HG03571 (cell line): ENCODE results near the gene NID1.
"Not testable (repeated sequence)": the region's sequence is repeated elsewhere in the genome, so short reads cannot be mapped to it uniquely, and the experiment has no call there.

Source experiments
- ATAC-seq: cut with Tn5 transposase; IDR thresholded peaks from one replicate; pipeline ENCODE4 v1.9.1; 2021; ENCODE audit not compliant: unreplicated experiment

The NID1 gene

DNA sequence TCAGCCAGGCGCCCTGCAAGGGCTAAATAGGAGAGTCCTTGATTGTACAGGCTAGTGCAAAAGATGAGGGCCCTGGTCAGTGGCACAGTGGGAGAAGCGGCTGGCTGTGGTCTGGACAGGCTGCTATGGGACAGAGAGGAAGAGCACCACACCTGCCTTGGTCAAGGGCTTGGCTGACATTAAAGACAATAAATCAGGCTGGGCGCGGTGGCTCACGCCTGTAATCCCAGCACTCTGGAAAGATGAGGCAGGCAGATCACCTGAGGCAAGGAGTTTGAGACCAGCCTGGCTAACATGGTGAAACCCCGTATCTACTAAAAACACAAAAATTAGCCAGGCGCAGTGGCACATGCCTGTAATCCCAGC, 62.9 kb downstream of the NID1 start:
- ATAC-seq, result no peak

DNA sequence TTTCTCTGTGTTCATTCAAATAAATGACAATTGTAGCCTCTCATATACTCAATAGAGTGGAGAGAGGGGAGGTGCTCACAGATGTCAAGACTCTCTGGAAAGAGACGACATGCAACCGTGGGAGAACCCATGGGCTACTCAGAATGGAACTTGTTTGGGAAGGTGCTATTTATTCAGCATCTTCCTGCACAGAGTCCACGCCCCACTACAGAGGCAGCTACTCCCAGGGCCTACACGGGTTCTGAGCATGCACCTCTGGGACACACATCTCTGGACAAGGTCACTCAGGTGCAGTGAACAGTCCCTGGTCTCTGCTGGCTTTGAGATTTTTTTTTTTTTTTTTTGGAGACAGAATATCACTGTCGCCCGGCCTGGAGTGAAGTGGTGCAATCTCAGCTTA, 64.1 kb downstream of the NID1 start:
- no peak for ATAC-seq

GRCh38 chr1:235999259-235999925, 65.5 kb downstream of the NID1 start:
- peak; percentile 85 for ATAC-seq

- ATAC-seq, result peak; percentile 12
Measured at GRCh38 chr1:235998812-235999211, 66.1 kb downstream of the NID1 start.

GRCh38 chr1:235997931-235998330, 67.0 kb downstream of the NID1 start:
- ATAC-seq, result no peak

GRCh38 chr1:235997049-235997448, 67.8 kb downstream of the NID1 start:
- no peak for ATAC-seq

DNA sequence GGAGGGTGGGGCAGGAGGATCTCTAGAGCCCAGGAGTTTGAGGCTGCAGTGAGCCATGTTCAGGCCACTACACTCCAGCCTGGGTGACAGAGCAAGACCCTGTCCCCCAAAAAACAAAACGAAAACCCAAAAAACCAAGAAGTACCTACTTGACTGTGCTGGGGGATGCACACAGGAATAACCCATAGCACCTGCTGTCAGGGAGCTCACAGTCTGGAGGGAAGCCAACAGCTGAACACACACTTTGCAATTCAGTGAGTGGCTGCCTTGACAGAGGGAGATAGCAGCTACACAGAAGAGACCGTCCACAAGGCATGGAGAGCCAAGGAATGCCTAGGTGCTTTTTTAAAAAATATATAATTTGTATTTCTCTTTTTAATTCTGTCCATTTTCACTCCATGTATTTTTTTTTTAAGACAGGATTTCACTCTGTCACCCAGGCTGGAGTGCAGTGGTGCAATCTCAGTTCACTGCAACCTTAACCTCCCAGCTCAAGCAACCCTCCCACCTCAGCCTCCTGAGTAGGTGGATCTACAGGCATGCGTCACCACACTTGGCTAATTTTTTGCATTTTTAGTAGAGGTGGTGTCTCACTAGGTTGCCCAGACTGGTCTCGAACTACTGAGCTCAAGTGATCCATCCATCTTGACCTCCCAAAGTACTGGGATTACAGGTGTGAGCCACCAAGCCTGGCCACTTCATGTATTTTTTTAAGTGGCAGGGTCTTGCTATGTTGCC, 68.7 kb downstream of the NID1 start:
- no peak for ATAC-seq

DNA sequence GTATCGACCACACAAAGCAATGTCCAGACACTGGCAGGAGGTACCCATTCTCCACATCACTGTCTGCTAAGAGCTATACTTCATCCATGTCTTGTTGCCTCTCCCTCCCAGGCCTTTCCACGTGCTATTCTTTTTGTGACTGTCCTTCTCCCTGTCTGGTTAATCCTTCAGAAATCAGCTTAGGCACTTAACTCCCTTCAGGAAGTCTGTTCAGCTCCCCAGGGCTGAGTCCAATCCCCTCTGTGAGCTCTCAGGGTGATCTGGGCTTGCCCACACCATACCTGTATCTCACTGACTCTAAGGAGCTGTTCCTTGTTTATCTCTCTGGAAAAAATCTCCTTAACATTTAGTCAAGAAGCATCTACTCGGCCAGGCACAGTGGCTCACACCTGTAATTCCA, 69.4 kb downstream of the NID1 start:
- ATAC-seq, result no peak

DNA sequence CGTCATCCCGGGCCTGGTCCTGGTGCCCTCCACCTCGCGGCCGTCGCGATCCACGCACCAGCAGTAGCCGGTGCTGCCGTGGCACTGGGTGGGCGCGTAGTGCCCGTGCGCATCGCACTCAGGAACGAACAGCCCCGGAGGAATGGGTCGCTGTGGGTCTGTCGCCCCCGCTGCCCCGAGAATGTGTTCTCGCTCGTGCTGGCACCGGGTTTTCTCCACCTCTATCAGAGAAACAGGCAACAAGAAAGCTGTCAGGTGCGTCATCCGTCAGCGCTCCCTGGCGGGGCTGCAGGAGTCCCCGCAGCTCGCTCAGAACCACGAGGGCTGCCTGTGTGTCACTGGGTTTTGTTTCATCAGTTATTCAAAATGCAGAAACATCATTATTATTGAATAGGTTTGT, 71.2 kb downstream of the NID1 start:
- no peak for ATAC-seq

- no peak for ATAC-seq
Measured at GRCh38 chr1:235992868-235993267, 72.0 kb downstream of the NID1 start.

- no peak for ATAC-seq
Measured at GRCh38 chr1:235992346-235992745, 72.5 kb downstream of the NID1 start.

DNA sequence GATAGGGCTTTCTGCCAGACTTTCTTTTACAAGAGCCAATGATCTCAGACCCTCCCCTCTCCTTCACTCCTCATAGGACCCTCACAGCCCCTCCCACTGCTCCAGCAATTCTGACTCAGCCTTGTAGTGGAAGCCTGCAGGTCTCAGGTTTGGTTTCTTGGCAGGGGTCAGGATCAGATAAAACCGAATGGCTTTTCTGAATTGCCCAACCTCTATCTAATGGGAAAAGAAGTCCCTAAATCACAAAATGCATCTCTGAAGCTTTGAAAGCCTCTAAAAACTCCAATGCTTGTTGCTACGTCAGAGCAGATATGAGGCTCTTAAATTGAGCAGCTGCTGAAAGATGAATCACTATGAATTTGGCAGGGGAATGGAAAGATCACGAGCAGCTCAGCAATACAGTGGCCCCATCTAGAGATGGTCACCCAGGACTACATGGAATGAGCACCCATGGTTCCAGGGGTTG, 74.5 kb downstream of the NID1 start:
- no peak for ATAC-seq

GRCh38 chr1:235989105-235989504, 75.8 kb downstream of the NID1 start:
- no peak for ATAC-seq

GRCh38 chr1:235986869-235987268, 78.0 kb downstream of the NID1 start:
- peak; percentile 78 for ATAC-seq

GRCh38 chr1:235984041-235984825, 80.7 kb downstream of the NID1 start:
- ATAC-seq, result no peak

DNA sequence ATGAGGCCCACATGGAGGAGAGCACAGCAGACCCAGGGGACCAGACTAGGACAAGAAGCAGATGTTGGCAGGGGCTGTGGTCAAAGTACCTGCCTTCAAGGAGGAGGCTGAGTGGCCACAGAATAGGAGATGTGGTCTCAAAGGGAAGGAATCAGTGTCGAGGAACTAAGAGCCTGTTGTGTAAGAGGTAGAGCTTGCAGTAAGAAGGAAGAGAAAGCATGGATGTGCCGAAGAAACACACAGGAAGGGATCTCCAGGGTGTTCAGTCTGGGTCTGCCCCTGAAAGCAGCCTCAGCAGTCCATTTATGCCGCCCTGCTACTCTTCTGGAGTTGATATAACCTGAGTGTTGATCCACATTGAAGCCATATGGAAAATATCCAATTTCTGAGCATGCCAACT, 83.9 kb downstream of the NID1 start:
- ATAC-seq, result no peak

DNA sequence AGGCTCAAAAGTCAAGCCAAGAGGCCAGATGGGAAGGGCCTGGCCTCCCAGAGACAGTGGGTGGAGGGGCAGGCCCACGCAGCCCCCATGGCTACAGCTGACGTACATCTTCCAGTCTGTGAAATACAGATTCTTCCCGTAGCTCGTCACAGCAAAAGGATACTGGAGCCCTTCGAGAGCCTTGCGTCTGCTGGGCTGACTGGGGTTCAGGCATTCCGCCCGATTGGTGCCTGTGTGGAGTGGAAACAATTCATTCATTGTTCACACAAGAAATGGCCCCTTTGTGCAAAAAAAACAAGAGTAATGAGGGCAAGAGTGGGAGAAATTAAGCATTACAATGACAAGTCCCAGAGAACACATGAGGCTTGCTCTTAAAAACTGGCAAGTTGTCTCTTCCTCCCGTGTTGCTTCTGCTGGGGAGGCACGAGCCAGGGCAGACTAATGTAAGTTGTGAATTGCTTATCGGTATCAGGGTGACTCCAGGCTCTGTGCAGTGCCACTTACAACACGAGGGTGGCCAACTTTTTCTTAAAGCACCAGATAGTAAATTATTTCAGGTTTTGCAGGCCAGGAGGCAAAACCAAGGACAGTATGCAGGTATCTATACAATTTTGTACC, 85.1 kb downstream of the NID1 start:
- ATAC-seq, result no peak

GRCh38 chr1:235979176-235979575, 85.7 kb downstream of the NID1 start:
- ATAC-seq, result no peak

GRCh38 chr1:235976490-235976889, 88.4 kb downstream of the NID1 start:
- ATAC-seq, result no peak

DNA sequence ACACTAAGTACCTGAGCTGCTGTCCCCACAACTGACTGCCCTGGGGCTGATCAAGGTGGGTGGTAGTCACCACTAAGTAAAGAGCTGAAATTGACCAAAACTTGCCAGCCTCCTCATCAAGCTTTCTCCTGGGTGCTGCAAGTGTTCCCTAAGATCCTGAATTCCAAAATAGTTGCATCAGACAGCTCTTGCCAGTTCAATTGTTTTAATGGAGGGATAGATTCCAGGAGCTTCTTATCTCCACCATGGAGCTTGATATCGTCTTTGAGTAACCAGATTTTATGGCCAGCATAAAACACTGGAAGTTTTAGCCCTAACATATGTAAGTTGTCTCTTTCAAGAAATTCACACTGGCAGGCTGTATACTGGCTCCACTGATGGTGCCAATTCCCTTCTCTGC, 90.3 kb downstream of the NID1 start:
- ATAC-seq, result no peak

DNA sequence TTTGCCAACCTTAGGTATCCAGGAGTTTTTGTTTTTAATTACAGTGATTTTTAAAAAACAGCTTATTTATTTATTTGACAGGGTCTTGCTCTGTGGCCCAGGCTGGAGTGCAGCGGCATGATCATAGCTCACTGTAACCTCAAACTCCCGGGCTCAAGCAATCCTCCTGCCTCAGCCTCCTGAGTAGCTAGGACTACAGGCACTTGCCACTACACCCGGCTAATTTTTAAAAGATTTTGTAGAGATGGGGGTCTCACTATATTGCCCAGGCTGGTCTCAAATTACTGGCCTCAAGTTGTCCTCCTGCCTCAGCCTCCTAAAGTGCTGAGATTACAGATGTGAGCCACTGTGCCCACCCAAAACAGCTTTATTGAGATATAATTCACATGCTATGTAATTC, 92.2 kb downstream of the NID1 start:
- ATAC-seq, result not testable (repeated sequence)

- peak; percentile 35 for ATAC-seq
Measured at GRCh38 chr1:235972311-235972689, 92.6 kb downstream of the NID1 start.
